ENCODE data around the gene ANKRA2.

GRCh38 chr5:73506459-73506955, 58.9 kb downstream of the ANKRA2 start:
- no peak for TF ChIP-seq EZH2 (IDR thresholded peaks at IDR 0.05; ENCODE audit: borderline replicate concordance, low read length)
- TF ChIP-seq, protein P1, sequence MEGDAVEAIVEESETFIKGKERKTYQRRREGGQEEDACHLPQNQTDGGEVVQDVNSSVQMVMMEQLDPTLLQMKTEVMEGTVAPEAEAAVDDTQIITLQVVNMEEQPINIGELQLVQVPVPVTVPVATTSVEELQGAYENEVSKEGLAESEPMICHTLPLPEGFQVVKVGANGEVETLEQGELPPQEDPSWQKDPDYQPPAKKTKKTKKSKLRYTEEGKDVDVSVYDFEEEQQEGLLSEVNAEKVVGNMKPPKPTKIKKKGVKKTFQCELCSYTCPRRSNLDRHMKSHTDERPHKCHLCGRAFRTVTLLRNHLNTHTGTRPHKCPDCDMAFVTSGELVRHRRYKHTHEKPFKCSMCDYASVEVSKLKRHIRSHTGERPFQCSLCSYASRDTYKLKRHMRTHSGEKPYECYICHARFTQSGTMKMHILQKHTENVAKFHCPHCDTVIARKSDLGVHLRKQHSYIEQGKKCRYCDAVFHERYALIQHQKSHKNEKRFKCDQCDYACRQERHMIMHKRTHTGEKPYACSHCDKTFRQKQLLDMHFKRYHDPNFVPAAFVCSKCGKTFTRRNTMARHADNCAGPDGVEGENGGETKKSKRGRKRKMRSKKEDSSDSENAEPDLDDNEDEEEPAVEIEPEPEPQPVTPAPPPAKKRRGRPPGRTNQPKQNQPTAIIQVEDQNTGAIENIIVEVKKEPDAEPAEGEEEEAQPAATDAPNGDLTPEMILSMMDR (conservative IDR thresholded peaks at IDR 0.05 in 1 of 2, IDR thresholded peaks at IDR 0.05 in 1 of 2; ENCODE audit: extremely low read depth in 1 of 2, insufficient read depth in 1 of 2, low read depth in 1 of 2, low read length in 2 of 2): no peak
